ENCODE measurements around the gene TRAF7.

GRCh38 chr16:2200313-2200712, 44.7 kb downstream of the TRAF7 start:
- no peak for TF ChIP-seq CTCF (conservative IDR thresholded peaks at IDR 0.05; ENCODE audit: low read depth, low read length)
- no peak for TF ChIP-seq EZH2phosphoT487 (IDR thresholded peaks at IDR 0.05; ENCODE audit: borderline replicate concordance, low read length)
- no peak for TF ChIP-seq EZH2 (IDR thresholded peaks at IDR 0.05; ENCODE audit: low read length, unreplicated experiment)

All from PC-3 (cell line).